HCEC 1CT (cell line): ENCODE data around the gene RNU7-1.

Experiments used
- DNase-seq: peaks from one replicate; pipeline ENCODE4 v3.0.0-alpha.2; 2017

Gene RNU7-1

DNA sequence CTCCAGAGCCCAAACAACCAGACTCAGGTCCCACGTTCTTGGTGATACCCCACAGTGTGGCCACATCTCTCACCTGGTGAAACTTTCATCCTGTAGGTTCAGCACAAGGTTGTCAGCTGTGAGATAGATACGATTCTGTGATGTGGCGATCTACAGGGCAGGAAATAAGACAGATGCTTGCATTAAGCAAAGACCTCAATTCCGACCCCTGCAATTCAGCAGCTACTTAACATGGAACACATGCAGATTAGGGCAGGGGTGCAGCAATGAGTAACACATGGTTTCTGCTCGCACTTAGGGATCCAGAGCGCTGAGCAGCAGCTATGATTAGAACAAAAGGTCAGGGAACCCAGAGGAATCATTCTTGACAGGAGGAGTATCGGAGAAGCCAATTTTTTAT is 22.7 kb downstream of the RNU7-1 start:
- DNase-seq: peak; percentile 7

DNA sequence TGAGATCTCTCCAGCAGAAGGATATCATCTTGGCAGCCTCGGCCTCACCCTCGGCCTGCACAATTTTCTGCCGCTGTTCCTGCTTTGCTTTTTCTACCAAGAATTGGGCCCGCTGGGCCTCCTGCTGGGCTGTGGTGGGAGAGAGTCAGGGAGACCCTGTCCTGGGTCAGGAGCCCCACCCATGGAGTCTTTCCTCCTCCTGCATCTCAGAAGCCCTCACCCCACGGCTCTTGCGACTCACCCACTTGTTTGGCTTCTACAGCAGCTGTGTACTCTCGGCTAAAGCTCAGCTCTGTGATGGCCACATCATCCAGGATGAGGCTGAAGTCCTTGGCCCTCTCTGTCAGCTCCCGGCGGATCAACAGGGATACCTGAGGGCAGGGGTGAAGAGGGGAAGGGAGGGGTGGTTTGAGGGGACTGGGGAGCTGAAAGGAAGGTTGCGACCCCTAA is 24.1 kb downstream of the RNU7-1 start:
- no peak for DNase-seq

- DNase-seq: no peak
Measured at GRCh38 chr12:6968426-6968825, 24.8 kb downstream of the RNU7-1 start.

DNA sequence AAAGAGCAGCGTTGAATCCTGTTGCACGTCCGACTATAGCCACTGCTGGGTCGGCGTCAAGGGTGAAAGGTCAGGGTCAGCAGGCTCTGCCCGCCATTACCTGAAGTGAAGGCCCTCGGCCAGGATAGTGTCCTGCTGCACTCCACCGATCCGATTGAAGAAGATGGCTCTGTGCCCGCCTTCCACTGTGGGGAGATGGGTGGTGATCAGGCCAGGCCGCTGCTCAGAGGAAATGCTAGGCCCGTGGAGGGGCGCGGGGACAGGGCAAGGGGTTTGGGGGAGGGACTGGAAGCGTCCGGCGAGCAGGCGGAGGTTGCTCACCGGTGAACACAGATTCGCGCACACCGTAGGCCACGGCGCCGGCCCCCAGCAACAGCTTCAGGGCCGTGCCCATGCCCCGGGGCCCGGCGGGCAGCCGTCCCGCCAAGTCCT is 26.5 kb downstream of the RNU7-1 start:
- DNase-seq: peak; percentile 13

DNA sequence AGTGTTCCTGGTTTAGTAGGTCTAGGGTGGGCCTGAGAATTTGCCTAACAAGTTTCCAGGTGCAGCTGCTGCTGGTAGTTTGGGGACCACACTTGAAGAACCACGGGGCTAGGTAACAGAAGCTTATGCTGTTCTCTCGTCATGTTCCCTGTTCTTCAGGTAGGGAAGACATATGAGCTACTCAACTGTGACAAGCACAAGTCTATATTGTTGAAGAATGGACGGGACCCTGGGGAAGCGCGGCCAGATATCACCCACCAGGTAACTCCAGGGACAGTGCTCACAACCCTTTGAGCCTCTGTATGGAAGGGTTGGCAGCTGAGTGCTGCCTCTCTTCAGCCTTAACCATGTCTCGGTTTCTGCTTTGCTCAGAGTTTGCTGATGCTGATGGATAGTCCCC is 30.6 kb downstream of the RNU7-1 start:
- DNase-seq: no peak

DNA sequence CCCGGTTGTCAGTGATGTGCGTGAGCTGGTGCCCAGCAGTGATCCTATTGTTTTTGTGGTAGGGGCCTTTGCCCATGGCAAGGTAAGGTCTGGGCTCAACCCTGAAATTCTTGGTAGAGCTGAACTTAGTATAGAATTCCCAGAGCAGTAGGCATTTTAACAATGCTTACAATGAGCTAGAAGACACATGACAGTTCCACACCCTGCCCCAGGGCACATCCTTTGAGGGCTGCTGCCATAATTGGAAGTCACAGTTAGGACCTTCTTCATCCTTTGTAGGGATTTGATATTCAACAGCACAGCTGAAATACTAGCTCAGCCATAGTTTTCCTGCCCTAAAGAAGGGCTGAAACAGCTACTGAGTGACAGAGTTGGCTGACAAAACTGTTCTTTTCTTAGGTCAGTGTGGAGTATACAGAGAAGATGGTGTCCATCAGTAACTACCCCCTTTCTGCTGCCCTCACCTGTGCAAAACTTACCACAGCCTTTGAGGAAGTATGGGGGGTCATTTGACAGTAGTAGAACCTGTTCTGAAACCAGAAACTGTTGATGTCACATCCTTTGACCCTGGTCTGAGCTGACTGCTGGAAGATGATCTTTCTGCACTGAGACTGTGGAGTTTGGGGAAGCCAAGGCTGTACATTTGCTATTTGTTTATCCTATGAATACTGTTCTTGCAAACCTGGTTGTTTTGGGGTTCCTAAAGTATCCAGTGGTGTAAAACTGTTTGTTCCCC is 31.8 kb downstream of the RNU7-1 start:
- no peak for DNase-seq

DNA sequence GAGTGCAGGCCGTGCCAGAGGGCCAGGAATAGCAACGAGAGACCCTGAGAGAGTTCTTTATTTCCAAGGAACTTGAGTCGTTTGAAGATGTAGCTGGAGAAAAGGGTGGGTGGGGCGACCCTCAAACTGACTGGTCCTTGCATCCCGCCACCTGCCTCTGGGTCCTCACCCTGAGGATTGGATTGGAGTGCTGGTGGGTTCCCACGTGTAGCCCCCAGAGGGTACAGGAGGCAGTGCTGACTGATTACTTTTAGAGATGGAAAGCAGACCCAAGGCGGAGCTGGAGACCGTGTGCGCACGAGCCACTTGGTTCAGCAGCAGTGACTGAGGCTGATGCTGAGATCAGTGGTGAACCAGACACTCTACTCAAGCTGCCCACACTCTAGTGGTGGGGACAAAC is 34.0 kb downstream of the RNU7-1 start:
- no peak for DNase-seq

- no peak for DNase-seq
Measured at GRCh38 chr12:6978188-6978587, 34.6 kb downstream of the RNU7-1 start.

DNA sequence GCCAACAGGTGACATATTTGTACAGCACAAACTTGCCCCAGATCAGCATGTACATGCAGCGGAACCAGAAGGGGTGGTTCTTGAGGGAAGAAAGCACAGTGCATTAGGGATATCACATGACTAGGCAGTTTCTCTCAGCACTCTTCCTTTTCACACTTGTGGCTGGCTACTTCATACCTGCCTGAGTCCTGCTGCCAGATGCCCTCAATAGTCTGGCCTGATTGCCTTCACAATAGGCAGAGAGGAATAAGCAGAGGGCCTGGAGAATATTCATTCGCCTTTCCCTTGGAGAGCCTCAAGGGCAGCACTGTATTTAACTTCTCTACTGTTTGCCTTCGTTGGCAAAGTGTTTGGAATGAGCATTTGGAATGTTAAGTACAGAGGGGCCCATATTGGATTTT is 35.0 kb downstream of the RNU7-1 start:
- no peak for DNase-seq

- no peak for DNase-seq
Measured at GRCh38 chr12:6979021-6979420, 35.4 kb downstream of the RNU7-1 start.

DNA sequence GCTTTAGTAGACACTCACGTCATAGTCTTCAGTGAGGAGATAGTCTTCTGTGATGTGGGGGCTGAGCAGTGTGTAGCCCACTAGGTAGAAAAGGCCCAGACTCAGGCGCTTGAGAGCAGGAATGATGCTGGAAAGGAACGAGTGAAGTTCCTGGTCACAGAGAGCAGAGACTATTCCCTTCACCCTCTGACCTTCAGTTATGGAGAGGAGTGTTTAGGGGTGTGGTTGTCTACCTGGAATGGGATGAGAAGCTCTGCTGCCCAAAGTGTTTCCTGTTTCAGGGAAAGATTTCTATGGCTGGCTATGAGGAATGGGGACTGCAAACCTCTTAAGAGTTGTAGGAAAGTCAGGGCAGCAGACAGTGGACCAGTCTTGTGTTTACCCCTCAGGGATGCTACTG is 35.8 kb downstream of the RNU7-1 start:
- DNase-seq: no peak

- DNase-seq: no peak
Measured at GRCh38 chr12:6980075-6980474, 36.5 kb downstream of the RNU7-1 start.

DNA sequence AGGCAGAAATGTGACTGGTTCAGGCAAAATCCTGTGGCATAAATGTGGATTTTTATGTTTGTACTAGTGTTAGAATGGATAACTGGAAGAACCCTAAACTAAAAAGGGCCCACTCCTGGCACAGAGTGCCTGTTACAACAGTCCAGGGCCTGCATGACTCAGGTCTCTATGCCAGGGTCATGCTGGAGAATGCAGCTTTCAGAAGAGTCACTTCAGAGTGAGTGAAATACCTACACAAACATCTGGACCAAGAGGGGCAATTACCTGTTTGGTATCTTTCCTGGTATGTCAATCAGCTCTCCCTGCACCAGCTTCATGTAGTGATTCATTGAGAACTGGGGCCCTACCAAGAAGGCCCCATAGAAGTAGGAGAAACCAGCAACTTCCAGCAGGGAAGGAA is 37.1 kb downstream of the RNU7-1 start:
- DNase-seq: no peak

DNA sequence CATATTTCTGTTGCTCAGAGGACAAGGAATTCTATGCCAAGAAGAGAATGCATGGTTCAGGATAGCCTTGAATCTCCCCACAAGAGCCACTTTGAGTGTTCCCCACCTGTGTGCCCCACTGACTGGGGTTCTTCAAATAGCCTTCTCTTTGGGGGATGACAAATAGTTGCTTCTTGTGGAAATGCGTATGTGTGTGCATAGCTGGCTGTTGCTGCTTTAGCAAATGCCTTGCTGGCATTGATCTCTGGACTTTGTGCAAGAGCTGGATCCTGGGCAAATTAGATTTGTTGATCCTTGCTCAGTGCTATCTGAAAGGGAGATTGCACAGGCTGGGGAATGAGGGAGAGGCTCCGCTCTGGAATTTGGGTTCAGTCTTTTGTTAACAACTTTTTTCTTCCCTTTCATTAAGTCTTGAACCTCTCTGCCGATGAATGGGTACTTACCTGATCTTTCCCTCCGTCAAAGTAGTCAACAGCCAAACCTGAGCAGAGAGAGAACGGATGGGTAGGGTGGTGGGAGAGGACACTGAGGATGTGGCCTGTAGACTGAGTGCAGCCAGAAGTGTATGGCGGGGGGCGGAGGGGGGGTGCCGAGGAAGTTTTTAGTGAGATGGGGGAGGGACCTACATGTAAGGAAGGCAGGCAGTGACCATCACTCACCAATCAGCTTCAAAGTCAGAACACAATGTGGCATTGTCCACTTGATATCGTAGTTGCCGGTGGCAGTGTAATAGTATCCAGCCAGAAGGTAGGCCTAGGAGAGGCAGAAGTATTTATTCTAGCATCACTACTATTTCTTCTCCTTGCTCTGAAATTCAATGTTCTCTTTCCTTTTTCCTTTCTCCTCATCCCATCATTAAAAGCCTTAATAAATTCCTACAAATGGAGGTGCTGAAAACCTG is 37.8 kb downstream of the RNU7-1 start:
- no peak for DNase-seq

GRCh38 chr12:6982532-6982931 is 38.9 kb downstream of the RNU7-1 start:
- no peak for DNase-seq

GRCh38 chr12:6987956-6988553 is 44.4 kb downstream of the RNU7-1 start:
- DNase-seq: no peak
